Mucosa of stomach (tissue), 1 donor: ENCODE results near the gene REP15.
"Not testable (repeated sequence)": the region's sequence is repeated elsewhere in the genome, so short reads cannot be mapped to it uniquely, and the experiment has no call there.

Experiments used
- H3K27me3 ChIP-seq: one replicate; pipeline ENCODE4 v1.7.0; 2013; ENCODE audit warnings: mild to moderate bottlenecking, low read length; ENCODE audit not compliant: control insufficient read depth, insufficient read depth
- H3K36me3 ChIP-seq: one replicate; pipeline ENCODE4 v1.7.0; 2013; ENCODE audit warnings: low read length; ENCODE audit not compliant: control insufficient read depth, insufficient read depth
- H3K4me1 ChIP-seq: one replicate; pipeline ENCODE4 v1.7.0; 2013; ENCODE audit warnings: mild to moderate bottlenecking, low read length; ENCODE audit not compliant: control insufficient read depth, insufficient read depth
- H3K4me3 ChIP-seq: one replicate; pipeline ENCODE4 v1.7.0; 2013; ENCODE audit warnings: low read length
- H3K9ac ChIP-seq: one replicate; pipeline ENCODE4 v1.7.0; 2013; ENCODE audit warnings: mild to moderate bottlenecking, low read length, moderate library complexity
- H3K9me3 ChIP-seq: one replicate; pipeline ENCODE4 v1.7.0; 2013; ENCODE audit warnings: mild to moderate bottlenecking, low read length, moderate library complexity; ENCODE audit not compliant: control insufficient read depth
- donor health status: Pancreatic carcinoma.

REP15 gene

DNA sequence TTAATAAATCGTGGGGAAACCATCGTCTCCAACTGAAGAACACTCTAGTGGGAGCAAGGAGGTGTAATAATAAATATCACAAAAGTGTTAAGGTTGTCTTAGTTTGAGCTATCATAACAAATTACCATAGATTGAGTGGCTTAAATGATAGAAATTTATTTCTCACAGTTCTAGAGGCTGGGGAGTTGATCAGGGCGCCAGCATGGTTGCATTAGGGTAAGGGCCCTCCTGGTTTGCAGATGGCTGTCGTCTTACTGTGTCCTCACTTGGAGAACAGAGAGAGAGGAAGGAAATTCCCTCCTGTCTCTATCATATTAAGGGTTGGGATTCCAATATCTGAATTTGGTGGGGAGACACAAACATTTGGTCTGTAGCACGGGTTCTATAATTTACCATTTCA, 47.4 kb downstream of the REP15 start:
- H3K9ac ChIP-seq = no peak overlapping the region
- no peaks in the 10 kb centered on the region for H3K27me3 ChIP-seq
- H3K9me3 ChIP-seq = no peaks in the 10 kb centered on the region
- H3K36me3 ChIP-seq = no peaks in the 10 kb centered on the region
- no peak overlapping the region for H3K4me3 ChIP-seq
- peaks cover 14% of the 10 kb centered on the region for H3K4me1 ChIP-seq

GRCh38 chr12:27745734-27746133, 49.5 kb downstream of the REP15 start:
- not testable (repeated sequence) for H3K9me3 ChIP-seq, H3K4me3 ChIP-seq, H3K27me3 ChIP-seq, H3K9ac ChIP-seq, H3K36me3 ChIP-seq
- peaks cover 16% of the 10 kb centered on the region for H3K4me1 ChIP-seq
